ENCODE measurements around the gene SYNE2.
A peak's percentile ranks its signal among the peaks of the same experiment; 100 is the strongest.
"Not testable (repeated sequence)": the region's sequence is repeated elsewhere in the genome, so short reads cannot be mapped to it uniquely, and the experiment has no call there.

The SYNE2 gene

GRCh38 chr14:63869940-63870752 is 17.3 kb downstream of the SYNE2 start:
- not testable (repeated sequence) for DNase-seq

- DNase-seq: not testable (repeated sequence)
Measured at GRCh38 chr14:63870753-63871037, 17.9 kb downstream of the SYNE2 start.

GRCh38 chr14:63874223-63874622 is 21.4 kb downstream of the SYNE2 start:
- no peak for DNase-seq

- no peak for DNase-seq
Measured at GRCh38 chr14:63875311-63875710, 22.5 kb downstream of the SYNE2 start.

- DNase-seq: no peak
Measured at GRCh38 chr14:63877550-63877939, 24.7 kb downstream of the SYNE2 start.

GRCh38 chr14:63878052-63878451 is 25.2 kb downstream of the SYNE2 start:
- DNase-seq: no peak

- no peak for DNase-seq
Measured at GRCh38 chr14:63878792-63879191, 26.0 kb downstream of the SYNE2 start.

GRCh38 chr14:63881926-63882325 is 29.1 kb downstream of the SYNE2 start:
- peak; percentile 29 for DNase-seq

- DNase-seq: no peak
Measured at GRCh38 chr14:63887899-63888298, 35.1 kb downstream of the SYNE2 start.

- DNase-seq: no peak
Measured at GRCh38 chr14:63890553-63890952, 37.7 kb downstream of the SYNE2 start.

- no peak for DNase-seq
Measured at GRCh38 chr14:63891148-63891975, 38.6 kb downstream of the SYNE2 start.

GRCh38 chr14:63892265-63892664 is 39.5 kb downstream of the SYNE2 start:
- no peak for DNase-seq

- DNase-seq: no peak
Measured at GRCh38 chr14:63893701-63894458, 41.1 kb downstream of the SYNE2 start.

- no peak for DNase-seq
Measured at GRCh38 chr14:63895510-63895909, 42.7 kb downstream of the SYNE2 start.

- no peak for DNase-seq
Measured at GRCh38 chr14:63896278-63896720, 43.5 kb downstream of the SYNE2 start.

GRCh38 chr14:63897721-63898163 is 44.9 kb downstream of the SYNE2 start:
- no peak for DNase-seq

GRCh38 chr14:63899953-63900352 is 47.1 kb downstream of the SYNE2 start:
- DNase-seq: peak; percentile 74

- DNase-seq: peak; percentile 80
Measured at GRCh38 chr14:63901434-63902085, 48.8 kb downstream of the SYNE2 start.

- no peak for DNase-seq
Measured at GRCh38 chr14:63902375-63902976, 49.7 kb downstream of the SYNE2 start.

- no peak for DNase-seq
Measured at GRCh38 chr14:63904724-63905123, 51.9 kb downstream of the SYNE2 start.

GRCh38 chr14:63905370-63905769 is 52.6 kb downstream of the SYNE2 start:
- DNase-seq: no peak

- no peak for DNase-seq
Measured at GRCh38 chr14:63908667-63909264, 56.0 kb downstream of the SYNE2 start.
